Suppressor macrophage (primary cell): ENCODE measurements around the gene MATR3.
"Not testable (repeated sequence)": the region's sequence is repeated elsewhere in the genome, so short reads cannot be mapped to it uniquely, and the experiment has no call there.

Experiments
- DNase-seq, 4 experiments: peaks; one replicate each; pipeline ENCODE4 v3.0.0-alpha.2; 2020 to 2022

The MATR3 gene

DNA sequence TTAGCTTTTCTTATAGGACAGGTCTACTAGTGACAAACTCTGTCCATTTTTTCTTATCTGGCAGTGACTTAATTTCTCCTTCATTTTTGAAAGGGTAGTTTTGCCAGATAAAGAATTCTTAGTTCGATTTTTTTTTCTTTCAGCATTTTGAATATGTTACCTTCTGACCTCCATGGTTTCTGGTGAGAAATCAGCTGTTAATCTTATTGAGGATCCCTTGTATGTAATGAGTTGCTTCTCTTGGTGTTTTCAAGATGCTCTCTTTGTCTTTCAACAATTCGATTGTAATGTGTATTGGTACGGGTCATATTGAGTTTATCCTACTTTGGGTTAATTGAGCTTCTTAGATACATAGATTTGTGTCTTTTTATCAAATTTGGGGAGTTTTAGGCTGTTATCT, 60.6 kb downstream of the MATR3 start:
- DNase-seq = no peak

- DNase-seq = not testable (repeated sequence)
Measured at GRCh38 chr5:139355900-139356299, 62.4 kb downstream of the MATR3 start.

GRCh38 chr5:139358064-139358463, 64.5 kb downstream of the MATR3 start:
- no peak for DNase-seq

GRCh38 chr5:139360384-139360783, 66.8 kb downstream of the MATR3 start:
- DNase-seq = no peak

- no peak for DNase-seq
Measured at GRCh38 chr5:139361835-139362429, 68.4 kb downstream of the MATR3 start.

DNA sequence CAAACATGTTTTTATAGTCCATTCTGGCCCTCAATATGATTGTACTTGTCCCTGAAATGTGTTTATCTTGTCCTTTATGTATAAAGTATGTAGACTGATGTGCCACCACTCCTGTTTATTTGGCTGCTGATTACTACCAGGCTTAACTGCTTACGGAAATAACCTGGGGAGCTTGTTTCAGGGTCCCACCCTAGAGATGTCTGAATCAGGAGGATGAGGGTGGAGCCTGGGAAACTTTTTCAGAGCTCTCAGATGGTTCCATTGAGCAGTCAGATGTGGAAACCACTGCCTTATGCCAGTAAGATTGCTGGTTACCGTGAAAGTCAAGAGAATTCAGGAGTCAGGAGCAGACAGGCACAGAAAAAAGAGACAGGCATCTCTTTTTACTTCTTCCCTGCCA, 70.4 kb downstream of the MATR3 start:
- DNase-seq = no peak

DNA sequence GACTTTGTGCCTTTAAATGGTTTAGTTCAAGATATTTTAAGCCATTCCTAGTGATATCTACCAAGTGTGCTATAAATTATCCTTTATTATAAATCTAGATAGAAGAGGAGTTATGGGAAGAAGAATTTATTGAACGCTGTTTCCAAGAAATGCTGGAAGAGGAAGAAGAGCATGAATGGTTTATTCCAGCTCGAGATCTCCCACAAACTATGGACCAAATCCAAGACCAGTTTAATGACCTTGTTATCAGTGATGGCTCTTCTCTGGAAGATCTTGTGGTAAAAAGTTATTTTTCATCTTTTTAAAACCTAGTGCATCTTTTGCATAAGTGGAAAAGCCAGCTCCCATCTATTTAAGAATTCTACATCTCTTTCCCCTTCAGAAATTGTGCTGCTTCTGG, 70.9 kb downstream of the MATR3 start:
- no peak for DNase-seq

- DNase-seq = no peak
Measured at GRCh38 chr5:139368613-139369012, 75.1 kb downstream of the MATR3 start.

DNA sequence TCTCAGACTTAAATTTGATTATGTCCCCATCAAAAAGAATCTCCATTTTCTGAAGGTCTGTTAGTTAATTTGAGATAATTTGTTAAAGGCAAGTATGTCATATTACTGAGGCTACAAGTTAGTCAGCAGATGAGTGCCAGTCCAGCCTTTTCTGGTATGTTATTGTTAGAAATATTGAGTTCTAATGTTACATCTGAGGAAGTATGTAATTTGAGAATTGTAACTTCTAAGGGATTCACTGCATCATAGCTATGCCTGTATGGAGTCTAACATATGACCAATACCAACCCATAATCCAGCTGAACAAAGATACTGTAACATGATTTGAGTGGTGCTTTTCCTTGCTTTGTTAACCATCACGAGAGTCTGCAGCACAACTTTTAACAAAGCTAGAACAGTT, 75.6 kb downstream of the MATR3 start:
- no peak for DNase-seq

- peak in 3 of 4 experiments; percentile 19 to 36 (median 23) for DNase-seq
Measured at GRCh38 chr5:139371482-139372435, 78.2 kb downstream of the MATR3 start.

DNA sequence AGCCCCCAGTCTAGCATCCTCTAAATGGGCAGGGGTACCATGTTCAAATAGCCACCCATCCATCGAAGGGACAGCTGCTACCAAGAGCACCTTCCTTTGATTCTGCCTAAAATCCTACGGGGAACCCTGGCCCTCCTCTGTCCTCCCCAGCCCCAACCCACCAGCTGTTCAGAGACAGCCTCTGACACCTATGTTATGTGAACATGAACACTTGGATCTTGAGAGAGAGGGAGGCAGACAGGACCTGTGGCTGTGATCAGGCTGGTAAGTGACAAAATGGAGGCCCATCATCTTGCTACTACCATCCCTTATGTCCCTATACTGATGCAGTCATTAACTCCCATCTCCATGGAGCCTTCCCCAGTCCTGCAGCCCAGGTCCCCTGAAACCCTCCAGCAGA, 81.4 kb downstream of the MATR3 start:
- DNase-seq = no peak

- no peak for DNase-seq
Measured at GRCh38 chr5:139376364-139376763, 82.8 kb downstream of the MATR3 start.

DNA sequence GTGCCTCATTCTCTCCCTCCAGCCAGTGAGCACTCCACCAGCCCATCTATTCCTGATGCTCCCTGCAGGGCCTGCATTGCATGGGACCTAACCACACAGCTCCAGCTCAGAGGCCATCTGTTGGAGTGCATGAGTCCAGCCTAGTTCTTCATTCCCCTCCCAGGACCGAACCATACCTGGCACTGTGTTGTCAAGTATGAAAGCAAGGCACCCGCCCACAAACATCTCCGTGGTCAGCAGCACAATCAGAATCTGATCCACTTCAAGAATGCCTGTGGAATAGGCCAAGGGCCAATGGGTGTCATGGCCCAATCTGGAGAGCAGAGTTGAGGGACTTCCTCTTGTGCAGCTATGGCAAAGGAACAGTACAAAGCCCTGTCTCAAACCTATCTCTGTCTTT, 83.7 kb downstream of the MATR3 start:
- DNase-seq = no peak

- no peak for DNase-seq
Measured at GRCh38 chr5:139378101-139378825, 84.7 kb downstream of the MATR3 start.

DNA sequence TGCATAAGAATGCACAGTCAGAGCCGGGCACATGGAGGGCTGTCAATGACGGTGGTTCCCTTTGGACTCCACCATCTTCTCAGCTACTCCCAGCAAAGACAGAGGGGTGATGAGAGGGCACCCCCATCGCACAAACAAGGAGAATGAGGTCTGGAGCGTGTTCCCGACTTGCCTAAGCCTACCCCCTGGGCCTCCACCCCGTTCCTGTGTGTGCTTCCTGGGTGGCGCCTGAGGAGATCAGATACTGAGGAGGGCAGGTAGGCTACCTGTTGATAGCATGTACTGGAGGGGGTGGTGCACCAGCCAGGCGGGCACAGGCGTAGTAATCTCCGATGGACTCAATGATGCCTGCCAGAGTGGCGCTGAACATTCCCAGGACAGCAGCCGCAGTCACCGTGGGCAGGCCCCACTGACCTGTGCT, 85.4 kb downstream of the MATR3 start:
- no peak for DNase-seq

GRCh38 chr5:139379626-139380449, 86.3 kb downstream of the MATR3 start:
- no peak for DNase-seq
